GM23338 (cell line): ENCODE data around the gene IL21R. TPM values are rescaled to one million over a fixed set of nuclear protein-coding genes. Genes with fewer than 3 reads are reported as not detected.
A peak's percentile ranks its signal among the peaks of the same experiment; 100 is the strongest.

Experiments
- ATAC-seq: fragments of 200-7000 bp; cut with Tn5 transposase; 3 replicates; pipeline ENCODE4 v1.9.1; 2020
- DNase-seq: peaks from one replicate; pipeline ENCODE4 v3.0.0-alpha.2; 2015; ENCODE audit warnings: low spot score
- H2AFZ ChIP-seq: fragments of 200-600 bp; sonication (generic); 2 replicates; pipeline ENCODE4 v1.8.0; 2016; ENCODE audit warnings: antibody characterized with exemption, mild to moderate bottlenecking, moderate library complexity
- H3F3A ChIP-seq: fragments of 200-600 bp; sonication (generic); replicated peaks from 2 replicates; pipeline ENCODE4 v1.8.0; 2017; ENCODE audit warnings: antibody characterized with exemption, mixed run types, low read depth
- H3K27ac ChIP-seq: fragments of 200-600 bp; sonication (generic); 2 replicates; pipeline ENCODE4 v1.6.1; 2016; ENCODE audit warnings: low read depth
- H3K27me3 ChIP-seq: fragments of 200-600 bp; sonication (generic); 2 replicates; pipeline ENCODE4 v1.8.0; 2016; ENCODE audit warnings: mild to moderate bottlenecking, mixed run types, moderate library complexity; ENCODE audit not compliant: insufficient read depth
- H3K36me3 ChIP-seq: fragments of 200-600 bp; sonication (generic); 2 replicates; pipeline ENCODE4 v1.8.0; 2016; ENCODE audit warnings: mild to moderate bottlenecking; ENCODE audit not compliant: insufficient read depth
- H3K4me1 ChIP-seq: fragments of 200-600 bp; sonication (generic); 2 replicates; pipeline ENCODE4 v1.8.0; 2016; ENCODE audit warnings: mild to moderate bottlenecking, moderate library complexity; ENCODE audit not compliant: insufficient read depth
- H3K4me2 ChIP-seq: fragments of 200-600 bp; sonication (generic); 2 replicates; pipeline ENCODE4 v1.7.1; 2017; ENCODE audit warnings: mixed run types
- H3K4me3 ChIP-seq: fragments of 200-600 bp; sonication (generic); 2 replicates; pipeline ENCODE4 v1.6.1; 2016; ENCODE audit warnings: mixed run types
- H3K79me2 ChIP-seq: fragments of 200-600 bp; sonication (generic); replicated peaks from 2 replicates; pipeline ENCODE4 v1.8.0; 2017; ENCODE audit warnings: mild to moderate bottlenecking; ENCODE audit not compliant: insufficient read depth
- H3K9me2 ChIP-seq: fragments of 200-600 bp; sonication (generic); 2 replicates; pipeline ENCODE4 v1.8.0; 2017; ENCODE audit not compliant: insufficient read depth
- H4K20me1 ChIP-seq: fragments of 200-600 bp; sonication (generic); replicated peaks from 2 replicates; pipeline ENCODE4 v1.8.0; 2017; ENCODE audit warnings: mild to moderate bottlenecking; ENCODE audit not compliant: insufficient read depth
- H3K27ac Mint-ChIP-seq: 2 replicates; pipeline ENCODE4 v1.8.0; 2020; ENCODE audit warnings: inconsistent platforms, mild to moderate bottlenecking, moderate library complexity, mixed read lengths
- H3K27me3 Mint-ChIP-seq: 3 replicates; pipeline ENCODE4 v1.8.0; 2022; ENCODE audit warnings: low read depth, mild to moderate bottlenecking, moderate library complexity, mixed read lengths, inconsistent platforms; ENCODE audit not compliant: insufficient read depth, poor library complexity
- H3K36me3 Mint-ChIP-seq: 3 replicates; pipeline ENCODE4 v1.8.0; 2021; ENCODE audit warnings: low read depth, mild to moderate bottlenecking, inconsistent platforms, moderate library complexity, mixed read lengths
- H3K4me1 Mint-ChIP-seq: 3 replicates; pipeline ENCODE4 v1.8.0; 2020; ENCODE audit warnings: mild to moderate bottlenecking, inconsistent platforms, mixed read lengths
- H3K4me3 Mint-ChIP-seq: 3 replicates; pipeline ENCODE4 v1.8.0; 2021; ENCODE audit warnings: moderate library complexity, mild to moderate bottlenecking, inconsistent platforms, mixed read lengths
- H3K9me3 Mint-ChIP-seq: 3 replicates; pipeline ENCODE4 v1.8.0; 2020; ENCODE audit warnings: moderate library complexity, mild to moderate bottlenecking, inconsistent platforms, mixed read lengths
- ETS1 ChIP-seq: IDR thresholded peaks from 2 replicates; pipeline ENCODE4 v1.6.1; 2016; ENCODE audit warnings: antibody characterized with exemption
- EZH2 ChIP-seq: fragments of 200-600 bp; sonication (generic); IDR thresholded peaks from one replicate; pipeline ENCODE4 v1.8.0; 2017; ENCODE audit warnings: antibody characterized with exemption, mild to moderate bottlenecking, low read depth; ENCODE audit not compliant: unreplicated experiment
- JUNB ChIP-seq: IDR thresholded peaks from one replicate; pipeline ENCODE4 v1.6.1; 2016; ENCODE audit warnings: antibody characterized with exemption; ENCODE audit not compliant: unreplicated experiment
- NANOG ChIP-seq: IDR thresholded peaks from 2 replicates; pipeline ENCODE4 v1.6.1; 2016; ENCODE audit warnings: antibody characterized with exemption, borderline replicate concordance
- POLR2AphosphoS5 ChIP-seq: IDR thresholded peaks from 2 replicates; pipeline ENCODE4 v1.6.1; 2016; ENCODE audit warnings: antibody characterized with exemption, low read depth
- STAT1 ChIP-seq: IDR thresholded peaks from one replicate; pipeline ENCODE4 v1.6.1; 2016; ENCODE audit warnings: antibody characterized with exemption; ENCODE audit not compliant: unreplicated experiment
- ZNF114 ChIP-seq: fragments of 250-450 bp; sonication (Bioruptor Pico); IDR thresholded peaks from 2 replicates; pipeline ENCODE4 v1.5.0; 2020; ENCODE audit warnings: mild to moderate bottlenecking, moderate library complexity
- ZNF331 ChIP-seq: fragments of 250-450 bp; sonication (Bioruptor Pico); IDR thresholded peaks from 2 replicates; pipeline ENCODE4 v1.5.0; 2020; ENCODE audit warnings: low read depth, mild to moderate bottlenecking, moderate library complexity
- polyA plus RNA-seq: library from polyadenylated mRNA; unstranded; fragments of >200 nt; fragmentation: Nextera tagmentation; extraction: Ambion mirVana; gene quantifications from 2 replicates; pipeline ENCODE4 v1.2.1, GENCODE V29; 2016
- total RNA-seq: library from RNA; depleted of rRNA; stranded (reverse); fragments of >200 nt; shearing (Covaris generic); gene quantifications from 2 replicates; pipeline ENCODE4 v1.2.3, GENCODE V29; 2014

Gene IL21R
- total and polyA plus RNA-seq, 2 experiments from 2014 or later, result 0.42 to 2.6 TPM

GRCh38 chr16:27425961-27426360 lies 24.0 kb downstream of the IL21R start:
- no peak for TF ChIP-seq POLR2AphosphoS5
- Histone ChIP-seq H3K27me3 (no peaks in the 10 kb centered on the region), H2AFZ (no peak overlapping the region), H3F3A (no peaks in the 10 kb centered on the region), H3K4me3 (no peak overlapping the region), H3K9me2 (no peaks in the 10 kb centered on the region), H3K79me2 (no peaks in the 10 kb centered on the region), H3K36me3 (no peaks in the 10 kb centered on the region), H3K4me1 (no peaks in the 10 kb centered on the region), H3K27ac (no peak overlapping the region), H3K4me2 (no peak overlapping the region), H4K20me1 (no peaks in the 10 kb centered on the region)
- ATAC-seq (no peak), DNase-seq (no peak)
- Mint-ChIP-seq H3K9me3 (peaks cover 33% of the 10 kb centered on the region), H3K4me1 (no peaks in the 10 kb centered on the region), H3K4me3 (no peak overlapping the region), H3K27ac (no peak overlapping the region), H3K36me3 (peaks cover 5% of the 10 kb centered on the region; the same call in 1 of the 3 replicates), H3K27me3 (peaks cover 10% of the 10 kb centered on the region)

DNA sequence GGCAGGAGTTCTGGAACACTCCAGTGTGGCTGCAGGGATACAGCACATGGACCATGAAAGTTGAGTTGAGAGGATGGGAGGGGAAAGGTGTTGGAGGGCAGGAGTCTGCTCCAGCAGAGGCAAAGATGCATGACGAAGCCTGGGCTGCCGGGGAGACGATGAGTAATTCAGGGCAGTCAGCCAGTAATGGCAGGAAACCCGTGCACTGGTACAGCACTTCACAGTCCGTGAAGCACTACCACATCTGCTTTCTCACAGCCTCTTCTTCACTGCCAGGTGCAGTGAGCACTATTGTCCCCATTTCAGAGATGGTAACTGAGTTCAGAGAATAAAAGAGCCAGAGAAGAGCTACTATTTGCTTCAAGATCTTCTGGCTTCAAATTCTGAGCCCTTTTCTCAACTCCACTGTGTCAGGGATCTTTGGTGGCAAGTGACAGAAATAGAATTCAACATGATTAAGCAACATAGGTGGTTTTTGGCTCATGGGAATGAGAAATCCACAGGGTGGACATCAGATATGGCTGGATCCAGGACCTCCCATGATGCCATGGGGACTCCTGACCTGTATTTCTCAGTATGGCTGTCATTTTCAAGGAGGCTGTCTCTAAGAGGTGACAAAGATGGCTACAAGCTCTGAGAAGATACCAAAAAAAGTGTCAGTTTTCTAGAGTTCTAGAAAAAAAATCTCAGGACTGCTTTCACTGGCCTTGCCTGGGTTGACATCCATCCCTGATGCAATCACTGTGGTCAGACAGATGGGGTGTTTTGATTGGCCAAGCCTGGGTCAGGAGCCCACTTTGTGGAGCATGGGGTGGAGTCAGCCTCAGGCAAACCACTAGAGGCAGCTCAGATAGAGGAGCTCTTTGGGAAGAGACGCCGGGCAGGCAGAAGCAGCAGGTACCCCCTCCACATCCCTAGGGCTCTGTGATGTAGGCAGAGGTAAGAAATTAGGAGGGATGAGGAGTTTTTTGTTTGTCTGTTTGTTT lies 24.7 kb downstream of the IL21R start:
- Mint-ChIP-seq H3K36me3 (peaks cover 3% of the 10 kb centered on the region; the same call in 1 of the 3 replicates), H3K27me3 (peaks cover 10% of the 10 kb centered on the region), H3K27ac (no peak overlapping the region), H3K4me3 (no peak overlapping the region), H3K9me3 (peaks cover 27% of the 10 kb centered on the region), H3K4me1 (no peaks in the 10 kb centered on the region)
- no peaks in the 10 kb centered on the region for H3K4me1 ChIP-seq
- ATAC-seq (peak; percentile 64), DNase-seq (peak; percentile 49)
- H2AFZ ChIP-seq, result no peak overlapping the region
- no peaks in the 10 kb centered on the region for H3K36me3 ChIP-seq
- no peaks in the 10 kb centered on the region for H3K79me2 ChIP-seq
- no peak overlapping the region for H3K4me3 ChIP-seq
- no peaks in the 10 kb centered on the region for H3F3A ChIP-seq
- no peak overlapping the region for H3K4me2 ChIP-seq
- H3K27ac ChIP-seq, result no peak overlapping the region
- no peaks in the 10 kb centered on the region for H3K27me3 ChIP-seq
- TF ChIP-seq JUNB (no peak), ETS1 (no peak), STAT1 (no peak)
- no peaks in the 10 kb centered on the region for H4K20me1 ChIP-seq
- H3K9me2 ChIP-seq, result no peaks in the 10 kb centered on the region

GRCh38 chr16:27427538-27427937 lies 25.6 kb downstream of the IL21R start:
- Mint-ChIP-seq H3K27ac (no peak overlapping the region), H3K36me3 (no peaks in the 10 kb centered on the region), H3K27me3 (peaks cover 10% of the 10 kb centered on the region), H3K4me1 (no peaks in the 10 kb centered on the region), H3K9me3 (peaks cover 19% of the 10 kb centered on the region), H3K4me3 (no peak overlapping the region)
- Histone ChIP-seq H4K20me1 (no peaks in the 10 kb centered on the region), H3K4me2 (no peak overlapping the region), H3K36me3 (no peaks in the 10 kb centered on the region), H3K4me3 (no peak overlapping the region), H2AFZ (no peak overlapping the region), H3K27me3 (no peaks in the 10 kb centered on the region), H3K79me2 (no peaks in the 10 kb centered on the region), H3F3A (no peaks in the 10 kb centered on the region), H3K4me1 (no peaks in the 10 kb centered on the region), H3K27ac (no peak overlapping the region), H3K9me2 (no peaks in the 10 kb centered on the region)
- ATAC-seq (no peak), DNase-seq (no peak)
- TF ChIP-seq ETS1, result no peak
- no peak for TF ChIP-seq POLR2AphosphoS5
- no peak for TF ChIP-seq ZNF331
- TF ChIP-seq JUNB, result no peak
- no peak for TF ChIP-seq EZH2
- TF ChIP-seq ZNF114, result no peak
- no peak for TF ChIP-seq NANOG
- no peak for TF ChIP-seq STAT1
